H1 (cell line): Measurements from ENCODE around the gene AFAP1L2. TPM values are rescaled to one million over a fixed set of nuclear protein-coding genes. Genes with fewer than 3 reads are reported as not detected.

Experiments
- polyA plus RNA-seq, 7 experiments: library from polyadenylated mRNA; depleted of rRNA in 3 of 7; stranded (reverse) in 5 of 7; unstranded in 2 of 7; fragments of >200 nt in 5 of 7; fragments of 200-250 nt in 2 of 7; gene quantifications; 1 replicate in 5 of 7; 2 replicates in 1 of 7; 4 replicates in 1 of 7; pipeline versions ENCODE4 v1.2.1 to v1.2.3, GENCODE V29; 2011 to 2013; ENCODE audit warnings: missing spikeins in 2 of 7, mixed read lengths in 2 of 7
- total RNA-seq: library from RNA; stranded (reverse); fragmentation: NEBNext Ultra II Directional; extraction: Animal tissue kit (Norgen Biotek cat#: 25700); gene quantifications from 2 replicates; pipeline ENCODE4 v1.2.1, GENCODE V29; 2021
- TF ChIP-seq, protein P1 (sequence below): fragments of 300-600 bp; sonication (generic); IDR thresholded peaks from 2 replicates; pipeline ENCODE4 v1.7.1; 2012; ENCODE audit warnings: low read length, moderate library complexity, mild to moderate bottlenecking, inconsistent platforms; ENCODE audit not compliant: insufficient replicate concordance

AFAP1L2 gene
- total and polyA plus RNA-seq, 2 of the 8 experiments (the other 6 are each of a cell fraction or from before 2014, with no cell fraction given): 3.9 to 6.4 TPM

DNA sequence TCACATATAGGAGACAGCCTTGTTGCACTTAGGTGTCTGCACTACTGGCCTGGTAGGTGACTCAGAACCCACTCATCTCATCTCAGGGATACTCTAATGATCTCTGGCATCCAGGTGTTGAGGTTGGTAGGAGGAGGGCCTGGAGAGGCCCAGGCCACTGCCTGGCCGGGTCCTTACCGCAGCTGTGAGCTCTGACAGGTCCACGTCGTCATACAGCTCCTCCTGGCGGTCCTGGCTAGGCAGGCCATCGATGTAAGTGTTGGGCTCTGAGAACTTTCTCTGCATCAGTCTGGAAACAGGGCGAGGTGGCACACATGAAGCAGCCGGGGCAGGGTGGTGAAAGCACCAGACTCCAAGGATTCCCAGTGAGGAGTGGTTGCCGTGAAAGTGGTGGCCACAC lies 103.1 kb downstream of the AFAP1L2 start (continued):
- TF ChIP-seq, protein P1, sequence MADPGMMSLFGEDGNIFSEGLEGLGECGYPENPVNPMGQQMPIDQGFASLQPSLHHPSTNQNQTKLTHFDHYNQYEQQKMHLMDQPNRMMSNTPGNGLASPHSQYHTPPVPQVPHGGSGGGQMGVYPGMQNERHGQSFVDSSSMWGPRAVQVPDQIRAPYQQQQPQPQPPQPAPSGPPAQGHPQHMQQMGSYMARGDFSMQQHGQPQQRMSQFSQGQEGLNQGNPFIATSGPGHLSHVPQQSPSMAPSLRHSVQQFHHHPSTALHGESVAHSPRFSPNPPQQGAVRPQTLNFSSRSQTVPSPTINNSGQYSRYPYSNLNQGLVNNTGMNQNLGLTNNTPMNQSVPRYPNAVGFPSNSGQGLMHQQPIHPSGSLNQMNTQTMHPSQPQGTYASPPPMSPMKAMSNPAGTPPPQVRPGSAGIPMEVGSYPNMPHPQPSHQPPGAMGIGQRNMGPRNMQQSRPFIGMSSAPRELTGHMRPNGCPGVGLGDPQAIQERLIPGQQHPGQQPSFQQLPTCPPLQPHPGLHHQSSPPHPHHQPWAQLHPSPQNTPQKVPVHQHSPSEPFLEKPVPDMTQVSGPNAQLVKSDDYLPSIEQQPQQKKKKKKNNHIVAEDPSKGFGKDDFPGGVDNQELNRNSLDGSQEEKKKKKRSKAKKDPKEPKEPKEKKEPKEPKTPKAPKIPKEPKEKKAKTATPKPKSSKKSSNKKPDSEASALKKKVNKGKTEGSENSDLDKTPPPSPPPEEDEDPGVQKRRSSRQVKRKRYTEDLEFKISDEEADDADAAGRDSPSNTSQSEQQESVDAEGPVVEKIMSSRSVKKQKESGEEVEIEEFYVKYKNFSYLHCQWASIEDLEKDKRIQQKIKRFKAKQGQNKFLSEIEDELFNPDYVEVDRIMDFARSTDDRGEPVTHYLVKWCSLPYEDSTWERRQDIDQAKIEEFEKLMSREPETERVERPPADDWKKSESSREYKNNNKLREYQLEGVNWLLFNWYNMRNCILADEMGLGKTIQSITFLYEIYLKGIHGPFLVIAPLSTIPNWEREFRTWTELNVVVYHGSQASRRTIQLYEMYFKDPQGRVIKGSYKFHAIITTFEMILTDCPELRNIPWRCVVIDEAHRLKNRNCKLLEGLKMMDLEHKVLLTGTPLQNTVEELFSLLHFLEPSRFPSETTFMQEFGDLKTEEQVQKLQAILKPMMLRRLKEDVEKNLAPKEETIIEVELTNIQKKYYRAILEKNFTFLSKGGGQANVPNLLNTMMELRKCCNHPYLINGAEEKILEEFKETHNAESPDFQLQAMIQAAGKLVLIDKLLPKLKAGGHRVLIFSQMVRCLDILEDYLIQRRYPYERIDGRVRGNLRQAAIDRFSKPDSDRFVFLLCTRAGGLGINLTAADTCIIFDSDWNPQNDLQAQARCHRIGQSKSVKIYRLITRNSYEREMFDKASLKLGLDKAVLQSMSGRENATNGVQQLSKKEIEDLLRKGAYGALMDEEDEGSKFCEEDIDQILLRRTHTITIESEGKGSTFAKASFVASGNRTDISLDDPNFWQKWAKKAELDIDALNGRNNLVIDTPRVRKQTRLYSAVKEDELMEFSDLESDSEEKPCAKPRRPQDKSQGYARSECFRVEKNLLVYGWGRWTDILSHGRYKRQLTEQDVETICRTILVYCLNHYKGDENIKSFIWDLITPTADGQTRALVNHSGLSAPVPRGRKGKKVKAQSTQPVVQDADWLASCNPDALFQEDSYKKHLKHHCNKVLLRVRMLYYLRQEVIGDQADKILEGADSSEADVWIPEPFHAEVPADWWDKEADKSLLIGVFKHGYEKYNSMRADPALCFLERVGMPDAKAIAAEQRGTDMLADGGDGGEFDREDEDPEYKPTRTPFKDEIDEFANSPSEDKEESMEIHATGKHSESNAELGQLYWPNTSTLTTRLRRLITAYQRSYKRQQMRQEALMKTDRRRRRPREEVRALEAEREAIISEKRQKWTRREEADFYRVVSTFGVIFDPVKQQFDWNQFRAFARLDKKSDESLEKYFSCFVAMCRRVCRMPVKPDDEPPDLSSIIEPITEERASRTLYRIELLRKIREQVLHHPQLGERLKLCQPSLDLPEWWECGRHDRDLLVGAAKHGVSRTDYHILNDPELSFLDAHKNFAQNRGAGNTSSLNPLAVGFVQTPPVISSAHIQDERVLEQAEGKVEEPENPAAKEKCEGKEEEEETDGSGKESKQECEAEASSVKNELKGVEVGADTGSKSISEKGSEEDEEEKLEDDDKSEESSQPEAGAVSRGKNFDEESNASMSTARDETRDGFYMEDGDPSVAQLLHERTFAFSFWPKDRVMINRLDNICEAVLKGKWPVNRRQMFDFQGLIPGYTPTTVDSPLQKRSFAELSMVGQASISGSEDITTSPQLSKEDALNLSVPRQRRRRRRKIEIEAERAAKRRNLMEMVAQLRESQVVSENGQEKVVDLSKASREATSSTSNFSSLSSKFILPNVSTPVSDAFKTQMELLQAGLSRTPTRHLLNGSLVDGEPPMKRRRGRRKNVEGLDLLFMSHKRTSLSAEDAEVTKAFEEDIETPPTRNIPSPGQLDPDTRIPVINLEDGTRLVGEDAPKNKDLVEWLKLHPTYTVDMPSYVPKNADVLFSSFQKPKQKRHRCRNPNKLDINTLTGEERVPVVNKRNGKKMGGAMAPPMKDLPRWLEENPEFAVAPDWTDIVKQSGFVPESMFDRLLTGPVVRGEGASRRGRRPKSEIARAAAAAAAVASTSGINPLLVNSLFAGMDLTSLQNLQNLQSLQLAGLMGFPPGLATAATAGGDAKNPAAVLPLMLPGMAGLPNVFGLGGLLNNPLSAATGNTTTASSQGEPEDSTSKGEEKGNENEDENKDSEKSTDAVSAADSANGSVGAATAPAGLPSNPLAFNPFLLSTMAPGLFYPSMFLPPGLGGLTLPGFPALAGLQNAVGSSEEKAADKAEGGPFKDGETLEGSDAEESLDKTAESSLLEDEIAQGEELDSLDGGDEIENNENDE: no peak
